Thoracic aorta (tissue), 2 donors: Measurements from ENCODE around the gene C19orf25. TPM values are rescaled to one million over a fixed set of nuclear protein-coding genes. Genes with fewer than 3 reads are reported as not detected.
"Not testable (repeated sequence)": the region's sequence is repeated elsewhere in the genome, so short reads cannot be mapped to it uniquely, and the experiment has no call there.

Source experiments
- ATAC-seq: fragments of 150-250 bp; one replicate; pipeline ENCODE4 v1.8.0; 2017; ENCODE audit warnings: low read depth; ENCODE audit not compliant: insufficient number of reproducible peaks, low FRiP score
- DNase-seq: peaks from one replicate; pipeline ENCODE4 v3.0.0-alpha.2; 2020; ENCODE audit warnings: low spot score
- H3K27ac ChIP-seq, 2 donors: fragments of 200-600 bp; sonication (generic); 1 replicate in 1 of 2; 2 replicates in 1 of 2; pipeline ENCODE4 v1.5.1; 2016; ENCODE audit warnings: mild to moderate bottlenecking in 2 of 2, moderate library complexity in 2 of 2
- H3K27me3 ChIP-seq: fragments of 200-600 bp; sonication (generic); replicated peaks from 2 replicates; pipeline ENCODE4 v1.6.0; 2016; ENCODE audit warnings: mild to moderate bottlenecking; ENCODE audit not compliant: insufficient read depth
- H3K36me3 ChIP-seq: fragments of 200-600 bp; sonication (generic); one replicate; pipeline ENCODE4 v1.5.1; 2016
- H3K4me1 ChIP-seq, 2 donors: fragments of 200-600 bp; sonication (generic); 1 replicate in 1 of 2; 2 replicates in 1 of 2; pipeline versions ENCODE4 v1.5.1 to v1.6.0; 2016; ENCODE audit warnings: low read depth in 2 of 2, mild to moderate bottlenecking in 1 of 2; ENCODE audit not compliant: control insufficient read depth in 1 of 2
- H3K4me3 ChIP-seq: fragments of 200-600 bp; sonication (generic); 2 replicates; pipeline ENCODE4 v1.5.1; 2016; ENCODE audit warnings: mild to moderate bottlenecking
- H3K9me3 ChIP-seq: fragments of 200-600 bp; sonication (generic); 2 replicates; pipeline ENCODE4 v1.5.1; 2016
- total RNA-seq, 2 donors: library from RNA; depleted of rRNA; stranded (reverse); fragments of >200 nt; gene quantifications; one replicate each; pipeline versions ENCODE4 v1.1.0 to v1.2.3, GENCODE V29; 2016
- TF ChIP-seq, protein P1 (sequence below): fragments of 200-600 bp; sonication (generic); IDR thresholded peaks from one replicate; pipeline ENCODE4 v1.5.1; 2019; ENCODE audit warnings: antibody characterized with exemption

Gene C19orf25
- total RNA-seq, 2 donors from 2014 or later: 28.6 to 54.6 TPM

- TF ChIP-seq, protein P1, sequence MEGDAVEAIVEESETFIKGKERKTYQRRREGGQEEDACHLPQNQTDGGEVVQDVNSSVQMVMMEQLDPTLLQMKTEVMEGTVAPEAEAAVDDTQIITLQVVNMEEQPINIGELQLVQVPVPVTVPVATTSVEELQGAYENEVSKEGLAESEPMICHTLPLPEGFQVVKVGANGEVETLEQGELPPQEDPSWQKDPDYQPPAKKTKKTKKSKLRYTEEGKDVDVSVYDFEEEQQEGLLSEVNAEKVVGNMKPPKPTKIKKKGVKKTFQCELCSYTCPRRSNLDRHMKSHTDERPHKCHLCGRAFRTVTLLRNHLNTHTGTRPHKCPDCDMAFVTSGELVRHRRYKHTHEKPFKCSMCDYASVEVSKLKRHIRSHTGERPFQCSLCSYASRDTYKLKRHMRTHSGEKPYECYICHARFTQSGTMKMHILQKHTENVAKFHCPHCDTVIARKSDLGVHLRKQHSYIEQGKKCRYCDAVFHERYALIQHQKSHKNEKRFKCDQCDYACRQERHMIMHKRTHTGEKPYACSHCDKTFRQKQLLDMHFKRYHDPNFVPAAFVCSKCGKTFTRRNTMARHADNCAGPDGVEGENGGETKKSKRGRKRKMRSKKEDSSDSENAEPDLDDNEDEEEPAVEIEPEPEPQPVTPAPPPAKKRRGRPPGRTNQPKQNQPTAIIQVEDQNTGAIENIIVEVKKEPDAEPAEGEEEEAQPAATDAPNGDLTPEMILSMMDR: no peak
- H3K36me3 ChIP-seq: no peaks in the 10 kb centered on the region
- no peaks in the 10 kb centered on the region for H3K27me3 ChIP-seq
- ATAC-seq (no peak), DNase-seq (no peak)
- no peaks in the 10 kb centered on the region for H3K9me3 ChIP-seq
- H3K4me1 ChIP-seq: peaks cover 0 to 6% of the 10 kb centered on the region in 2 donors
- no peak overlapping the region for H3K27ac ChIP-seq
- H3K4me3 ChIP-seq: no peak overlapping the region
Measured at GRCh38 chr19:1522061-1522460, 43.0 kb upstream of the C19orf25 start.

GRCh38 chr19:1521636-1522035 is 42.6 kb upstream of the C19orf25 start:
- Histone ChIP-seq H3K4me1 (peaks cover 0 to 6% of the 10 kb centered on the region in 2 donors), H3K4me3 (no peak overlapping the region), H3K27ac (no peak overlapping the region), H3K9me3 (no peaks in the 10 kb centered on the region), H3K27me3 (no peaks in the 10 kb centered on the region), H3K36me3 (no peaks in the 10 kb centered on the region)
- TF ChIP-seq, protein P1: no peak
- DNase-seq (no peak), ATAC-seq (no peak)

DNA sequence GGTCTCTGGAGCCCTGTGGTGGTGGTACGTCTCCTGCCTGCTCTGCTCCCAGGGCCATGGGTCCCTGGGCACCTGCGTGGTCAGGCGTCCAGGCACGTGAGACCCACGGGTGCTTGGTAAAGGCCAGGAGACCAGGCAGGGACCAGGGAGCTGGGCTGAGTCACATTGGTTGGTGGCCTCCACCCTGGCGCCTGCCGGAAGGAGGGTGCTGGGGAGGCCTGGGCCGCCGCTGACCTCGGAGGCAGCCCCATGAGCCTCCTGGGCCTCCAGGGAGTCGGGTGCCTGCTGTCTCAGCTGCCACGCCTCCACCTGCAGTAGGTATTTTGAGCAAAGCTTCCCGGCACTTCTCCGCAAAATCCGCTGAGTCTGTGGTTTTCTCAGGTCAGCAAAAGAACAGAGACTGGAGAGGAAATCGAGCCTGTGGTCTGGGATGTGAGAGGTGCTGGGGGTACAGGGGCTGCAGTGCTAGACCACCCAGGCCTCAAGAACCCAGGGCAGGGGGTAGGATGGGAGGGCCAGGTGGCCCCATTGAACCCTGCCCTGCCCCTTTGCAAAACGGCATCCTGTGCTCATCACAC is 41.3 kb upstream of the C19orf25 start:
- DNase-seq: no peak
- ATAC-seq: no peak
- Histone ChIP-seq H3K4me3 (no peak overlapping the region), H3K4me1 (peaks cover 0 to 6% of the 10 kb centered on the region in 2 donors), H3K9me3 (no peaks in the 10 kb centered on the region), H3K27ac (no peak overlapping the region), H3K27me3 (no peaks in the 10 kb centered on the region), H3K36me3 (no peaks in the 10 kb centered on the region)
- TF ChIP-seq, protein P1: no peak

DNA sequence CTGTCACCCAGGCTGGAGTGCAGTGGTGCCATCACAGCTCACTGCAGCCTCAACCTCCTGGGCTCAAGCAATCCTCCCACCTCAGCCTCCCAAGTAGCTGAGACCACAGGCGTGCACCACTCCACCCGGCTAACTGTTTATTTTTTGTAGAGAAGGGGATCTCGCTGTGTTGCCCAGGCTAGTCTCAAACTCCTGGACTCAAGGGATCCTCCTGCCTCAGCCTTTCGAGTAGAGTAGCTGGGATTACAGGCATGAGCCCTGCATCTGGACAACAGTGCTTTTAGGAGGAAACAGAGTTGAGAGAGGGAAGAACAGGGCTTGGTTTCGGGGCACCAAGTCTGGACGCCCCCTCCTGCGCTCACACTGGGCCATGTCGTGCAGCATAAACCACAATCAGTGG is 40.8 kb upstream of the C19orf25 start:
- not testable (repeated sequence) for H3K36me3 ChIP-seq, H3K9me3 ChIP-seq, H3K27me3 ChIP-seq, H3K4me1 ChIP-seq, H3K4me3 ChIP-seq, DNase-seq, ATAC-seq, H3K27ac ChIP-seq

GRCh38 chr19:1518471-1518870 is 39.5 kb upstream of the C19orf25 start:
- ATAC-seq (no peak), DNase-seq (no peak)
- H3K27me3 ChIP-seq: no peaks in the 10 kb centered on the region
- peaks cover 0 to 5% of the 10 kb centered on the region in 2 donors for H3K4me1 ChIP-seq
- H3K27ac ChIP-seq: no peak overlapping the region
- no peaks in the 10 kb centered on the region for H3K9me3 ChIP-seq
- no peaks in the 10 kb centered on the region for H3K36me3 ChIP-seq
- TF ChIP-seq, protein P1: no peak
- no peak overlapping the region for H3K4me3 ChIP-seq

GRCh38 chr19:1516395-1516753 is 37.4 kb upstream of the C19orf25 start:
- no peak for ATAC-seq
- no peak for DNase-seq
- TF ChIP-seq, protein P1: no peak
- Histone ChIP-seq H3K4me3 (no peak overlapping the region), H3K27me3 (no peaks in the 10 kb centered on the region), H3K4me1 (peaks cover 0 to 19% of the 10 kb centered on the region in 2 donors), H3K9me3 (no peaks in the 10 kb centered on the region), H3K36me3 (no peaks in the 10 kb centered on the region), H3K27ac (no peak overlapping the region)
